Renal cortex interstitium (tissue), 3 donors: ENCODE data around the gene TRERF1. TPM values are rescaled to one million over a fixed set of nuclear protein-coding genes. Genes with fewer than 3 reads are reported as not detected.

ENCODE experiments used
- polyA plus RNA-seq, 3 donors: library from polyadenylated mRNA; unstranded; fragments of 120-200 nt; gene quantifications; one replicate each; pipeline ENCODE4 v1.2.1, GENCODE V29; 2013; ENCODE audit not compliant: insufficient read length in 3 of 3

TRERF1 gene
- polyA plus RNA-seq, 3 donors, result 14.9 to 16.4 (median 15.9) TPM

Other genes starting within 250 kb of the TRERF1 start
- gene MRPS10, start 234.1 kb downstream of the TRERF1 start, polyA plus RNA-seq, result 10 to 100 TPM; 32.1 to 41.6 (median 32.6) TPM
- 10 to 100 TPM; 25.7 to 29.6 (median 27.9) TPM for gene UBR2, start 112.1 kb upstream of the TRERF1 start, polyA plus RNA-seq